ENCODE measurements around the gene RAB8B. TPM values are rescaled to one million over a fixed set of nuclear protein-coding genes. Genes with fewer than 3 reads are reported as not detected.

Gene RAB8B
- total and polyA plus RNA-seq, 4 donors = 3.8 to 26.5 (median 7.6) TPM

GRCh38 chr15:63194880-63195568 is 5.6 kb downstream of the RAB8B start:
- no peak for DNase-seq (ENCODE audit: low spot score)
- H3K4me3 ChIP-seq (ENCODE audit: low read depth in 1 of 3, low read length in 3 of 3) = no peak overlapping the region
- TF ChIP-seq EGR1 (IDR thresholded peaks at IDR 0.05; ENCODE audit: low read depth in 2 of 2) = no peak
- no peak for TF ChIP-seq RXRA (IDR thresholded peaks at IDR 0.05)
- no peak for TF ChIP-seq HNF4G (IDR thresholded peaks at IDR 0.05)
- TF ChIP-seq ATF3 (IDR thresholded peaks at IDR 0.05) = no peak
- no peak for TF ChIP-seq CTCF (IDR thresholded peaks at IDR 0.05; ENCODE audit: low read depth, low read length, missing input control)
- H3K4me1 ChIP-seq (ENCODE audit: control insufficient read depth in 4 of 4, insufficient read depth in 4 of 4, low read length in 3 of 4) = peaks cover 9 to 39% (median 26%) of the 10 kb centered on the region in 4 donors
- H3K9me3 ChIP-seq (ENCODE audit: control insufficient read depth in 4 of 4, low read length in 3 of 4) = no peaks in the 10 kb centered on the region
- WGBS = 54% methylated on average over 4 of the region's 4 CpGs
- peak overlapping the region in 1 of 2 donors; percentile 68 for H3K27ac ChIP-seq (ENCODE audit: low read depth in 1 of 2, low read length in 2 of 2)
- no peaks in the 10 kb centered on the region for H3K36me3 ChIP-seq (ENCODE audit: control insufficient read depth in 4 of 4, insufficient read depth in 3 of 4, low read depth in 1 of 4, low read length in 3 of 4)
- no peaks in the 10 kb centered on the region for H3K27me3 ChIP-seq (ENCODE audit: control insufficient read depth in 4 of 4, insufficient read depth in 4 of 4, low read length in 3 of 4)
- H3K9ac ChIP-seq (ENCODE audit: low read depth in 1 of 2, low read length in 2 of 2) = no peak overlapping the region

GRCh38 chr15:63195569-63196015 is 6.2 kb downstream of the RAB8B start:
- no peak for DNase-seq (ENCODE audit: low spot score)
- Histone ChIP-seq H3K27ac (ENCODE audit: low read depth in 1 of 2, low read length in 2 of 2) (no peak overlapping the region), H3K9ac (ENCODE audit: low read depth in 1 of 2, low read length in 2 of 2) (no peak overlapping the region), H3K4me1 (ENCODE audit: control insufficient read depth in 4 of 4, insufficient read depth in 4 of 4, low read length in 3 of 4) (peaks cover 10 to 38% (median 22%) of the 10 kb centered on the region in 4 donors), H3K9me3 (ENCODE audit: control insufficient read depth in 4 of 4, low read length in 3 of 4) (no peaks in the 10 kb centered on the region), H3K27me3 (ENCODE audit: control insufficient read depth in 4 of 4, insufficient read depth in 4 of 4, low read length in 3 of 4) (no peaks in the 10 kb centered on the region), H3K36me3 (ENCODE audit: control insufficient read depth in 4 of 4, insufficient read depth in 3 of 4, low read depth in 1 of 4, low read length in 3 of 4) (no peaks in the 10 kb centered on the region), H3K4me3 (ENCODE audit: low read depth in 1 of 3, low read length in 3 of 3) (no peak overlapping the region)
- WGBS = 78% methylated on average over 3 of the region's 3 CpGs
- no peak for TF ChIP-seq JUND (IDR thresholded peaks at IDR 0.05)
- no peak for TF ChIP-seq MAX (IDR thresholded peaks at IDR 0.05)
- no peak for TF ChIP-seq EGR1 (IDR thresholded peaks at IDR 0.05; ENCODE audit: low read depth in 2 of 2)
- no peak for TF ChIP-seq FOXA2 (IDR thresholded peaks at IDR 0.05)
- TF ChIP-seq GABPA (IDR thresholded peaks at IDR 0.05 in 1 of 2, conservative IDR thresholded peaks at IDR 0.05 in 1 of 2) = no peak
- TF ChIP-seq HNF4A (conservative IDR thresholded peaks at IDR 0.05) = no peak
- TF ChIP-seq TAF1 (conservative IDR thresholded peaks at IDR 0.05) = no peak
- TF ChIP-seq FOXA1 (IDR thresholded peaks at IDR 0.05) = no peak
- no peak for TF ChIP-seq RAD21 (IDR thresholded peaks at IDR 0.05)
- no peak for TF ChIP-seq NR2F2 (IDR thresholded peaks at IDR 0.05)
- no peak for TF ChIP-seq REST (IDR thresholded peaks at IDR 0.05)
- TF ChIP-seq CTCF (IDR thresholded peaks at IDR 0.05; ENCODE audit: low read depth, low read length, missing input control) = no peak
- no peak for TF ChIP-seq ZBTB33 (IDR thresholded peaks at IDR 0.05)
- TF ChIP-seq RXRA (IDR thresholded peaks at IDR 0.05) = no peak
- TF ChIP-seq ATF3 (IDR thresholded peaks at IDR 0.05) = no peak
- TF ChIP-seq SP1 (IDR thresholded peaks at IDR 0.05) = no peak
- TF ChIP-seq YY1 (IDR thresholded peaks at IDR 0.05) = no peak
